ENCODE data around the gene CATSPERD.
"Not testable (repeated sequence)": the region's sequence is repeated elsewhere in the genome, so short reads cannot be mapped to it uniquely, and the experiment has no call there.

The CATSPERD gene

GRCh38 chr19:5695649-5696195, 24.7 kb upstream of the CATSPERD start:
- H3K9me3 ChIP-seq (ENCODE audit: low read depth, low read length) = no peaks in the 10 kb centered on the region
- no peak overlapping the region for H3K9ac ChIP-seq (ENCODE audit: insufficient read length)
- H3K36me3 ChIP-seq (ENCODE audit: insufficient read depth, low read length) = peaks cover 86% of the 10 kb centered on the region
- H3K27ac ChIP-seq = no peak overlapping the region
- no peak for DNase-seq (ENCODE audit: low read depth, low spot score)
- peak; percentile 9; the same call in 1 of the 2 replicates for TF ChIP-seq POLR2AphosphoS5 (IDR thresholded peaks at IDR 0.05; ENCODE audit: borderline replicate concordance, low read depth, low read length)
- no peak for TF ChIP-seq EZH2 (IDR thresholded peaks at IDR 0.05)
- no peak overlapping the region for H3K4me3 ChIP-seq

- no peaks in the 10 kb centered on the region for H3K9me3 ChIP-seq (ENCODE audit: low read depth, low read length)
- no peak overlapping the region for H3K27ac ChIP-seq
- no peak overlapping the region for H3K4me3 ChIP-seq
- TF ChIP-seq POLR2AphosphoS5 (IDR thresholded peaks at IDR 0.05; ENCODE audit: borderline replicate concordance, low read depth, low read length) (no peak; the same call in 1 of the 2 replicates), FOXP2 (optimal IDR thresholded peaks at IDR 0.05; ENCODE audit: control extremely low read depth, extremely low read length, insufficient read depth) (no peak), EZH2 (IDR thresholded peaks at IDR 0.05) (no peak)
- no peak overlapping the region for H3K9ac ChIP-seq (ENCODE audit: insufficient read length)
- peaks cover 85% of the 10 kb centered on the region for H3K36me3 ChIP-seq (ENCODE audit: insufficient read depth, low read length)
- no peak for DNase-seq (ENCODE audit: low read depth, low spot score)
Observed at GRCh38 chr19:5696196-5697021, 24.0 kb upstream of the CATSPERD start.

- Histone ChIP-seq H3K9ac (ENCODE audit: insufficient read length) (no peak overlapping the region), H3K4me3 (no peak overlapping the region), H3K9me3 (ENCODE audit: low read depth, low read length) (no peaks in the 10 kb centered on the region), H3K36me3 (ENCODE audit: insufficient read depth, low read length) (peaks cover 77% of the 10 kb centered on the region), H3K27ac (0 out of 2 replicates have a peak overlapping the region, but pooled peaks have one; percentile 50)
- no peak for TF ChIP-seq FOXP2 (optimal IDR thresholded peaks at IDR 0.05; ENCODE audit: control extremely low read depth, extremely low read length, insufficient read depth)
- TF ChIP-seq EZH2 (IDR thresholded peaks at IDR 0.05) = no peak
- TF ChIP-seq POLR2AphosphoS5 (IDR thresholded peaks at IDR 0.05; ENCODE audit: borderline replicate concordance, low read depth, low read length) = no peak
- DNase-seq (ENCODE audit: low read depth, low spot score) = no peak
Observed at GRCh38 chr19:5697022-5697889, 23.2 kb upstream of the CATSPERD start.

GRCh38 chr19:5697890-5698634, 22.4 kb upstream of the CATSPERD start:
- Histone ChIP-seq H3K4me3 (no peak overlapping the region), H3K9me3 (ENCODE audit: low read depth, low read length) (no peaks in the 10 kb centered on the region), H3K27ac (no peak overlapping the region), H3K36me3 (ENCODE audit: insufficient read depth, low read length) (peaks cover 69% of the 10 kb centered on the region), H3K9ac (ENCODE audit: insufficient read length) (no peak overlapping the region)
- no peak for TF ChIP-seq POLR2AphosphoS5 (IDR thresholded peaks at IDR 0.05; ENCODE audit: borderline replicate concordance, low read depth, low read length)
- no peak for TF ChIP-seq EZH2 (IDR thresholded peaks at IDR 0.05)
- TF ChIP-seq FOXP2 (optimal IDR thresholded peaks at IDR 0.05; ENCODE audit: control extremely low read depth, extremely low read length, insufficient read depth) = no peak
- no peak for DNase-seq (ENCODE audit: low read depth, low spot score)

- Histone ChIP-seq H3K4me3 (no peak overlapping the region), H3K27ac (no peak overlapping the region; the same call in 1 of the 2 replicates), H3K9me3 (ENCODE audit: low read depth, low read length) (no peaks in the 10 kb centered on the region), H3K9ac (ENCODE audit: insufficient read length) (no peak overlapping the region), H3K36me3 (ENCODE audit: insufficient read depth, low read length) (peaks cover 69% of the 10 kb centered on the region)
- no peak for DNase-seq (ENCODE audit: low read depth, low spot score)
- no peak for TF ChIP-seq POLR2AphosphoS5 (IDR thresholded peaks at IDR 0.05; ENCODE audit: borderline replicate concordance, low read depth, low read length)
- TF ChIP-seq EZH2 (IDR thresholded peaks at IDR 0.05) = no peak
- TF ChIP-seq FOXP2 (optimal IDR thresholded peaks at IDR 0.05; ENCODE audit: control extremely low read depth, extremely low read length, insufficient read depth) = no peak
Observed at GRCh38 chr19:5698635-5699422, 21.6 kb upstream of the CATSPERD start.

- Histone ChIP-seq H3K36me3 (ENCODE audit: insufficient read depth, low read length) (peaks cover 69% of the 10 kb centered on the region), H3K9ac (ENCODE audit: insufficient read length) (no peak overlapping the region), H3K4me3 (no peak overlapping the region), H3K9me3 (ENCODE audit: low read depth, low read length) (no peaks in the 10 kb centered on the region), H3K27ac (no peak overlapping the region)
- DNase-seq (ENCODE audit: low read depth, low spot score) = no peak
- TF ChIP-seq FOXP2 (optimal IDR thresholded peaks at IDR 0.05; ENCODE audit: control extremely low read depth, extremely low read length, insufficient read depth) (no peak), POLR2AphosphoS5 (IDR thresholded peaks at IDR 0.05; ENCODE audit: borderline replicate concordance, low read depth, low read length) (no peak; the same call in 1 of the 2 replicates), EZH2 (IDR thresholded peaks at IDR 0.05) (no peak)
Observed at GRCh38 chr19:5700455-5701092, 19.9 kb upstream of the CATSPERD start.

- not testable (repeated sequence) for H3K27ac ChIP-seq; H3K9me3 ChIP-seq (ENCODE audit: low read depth, low read length); H3K9ac ChIP-seq (ENCODE audit: insufficient read length); H3K4me3 ChIP-seq; DNase-seq (ENCODE audit: low read depth, low spot score)
- H3K36me3 ChIP-seq (ENCODE audit: insufficient read depth, low read length) = peaks cover 67% of the 10 kb centered on the region
Observed at GRCh38 chr19:5702053-5702410, 18.4 kb upstream of the CATSPERD start.
